Measurements from ENCODE around the gene TSPAN18.

- TF ChIP-seq POLR2A (IDR thresholded peaks at IDR 0.05; ENCODE audit: low read depth, low read length), result no peak
- TF ChIP-seq TAF1 (IDR thresholded peaks at IDR 0.05; ENCODE audit: borderline replicate concordance, low read depth, low read length), result no peak
Measured at GRCh38 chr11:44803009-44803408, 76.2 kb downstream of the TSPAN18 start.
